Measurements from ENCODE around the gene THSD7A.

- TF ChIP-seq JUN (IDR thresholded peaks at IDR 0.05; ENCODE audit: low read depth, low read length) (no peak), EZH2 (IDR thresholded peaks at IDR 0.05; ENCODE audit: low read depth, low read length, severe bottlenecking) (no peak), SP2 (IDR thresholded peaks at IDR 0.05; ENCODE audit: low read length) (no peak), TAF1 (IDR thresholded peaks at IDR 0.05; ENCODE audit: low read depth, low read length) (no peak), KDM4A (IDR thresholded peaks at IDR 0.05; ENCODE audit: low read depth, low read length, severe bottlenecking) (no peak), CTCF (IDR thresholded peaks at IDR 0.05; ENCODE audit: control extremely low read depth in 1 of 3, insufficient read depth in 1 of 3, low read depth in 1 of 3, low read length in 3 of 3) (no peak), FOSL1 (IDR thresholded peaks at IDR 0.05; ENCODE audit: insufficient read depth, low read depth, low read length) (no peak), POLR2A (IDR thresholded peaks at IDR 0.05; ENCODE audit: control extremely low read depth in 1 of 2, low read depth in 2 of 2, low read length in 2 of 2) (no peak), MAFK (IDR thresholded peaks at IDR 0.05; ENCODE audit: low read depth, low read length) (no peak), SAP30 (IDR thresholded peaks at IDR 0.05; ENCODE audit: insufficient read depth, insufficient replicate concordance, low read length) (no peak), TCF12 (IDR thresholded peaks at IDR 0.05; ENCODE audit: low read depth, low read length) (no peak), TEAD4 (IDR thresholded peaks at IDR 0.05; ENCODE audit: low read depth, low read length) (no peak)
Measured at GRCh38 chr7:11804621-11805020, 27.4 kb downstream of the THSD7A start.

Measured in H1 (cell line).